Putamen (tissue), 1 donor: ENCODE data around the gene TAS2R7.
"Not testable (repeated sequence)": the region's sequence is repeated elsewhere in the genome, so short reads cannot be mapped to it uniquely, and the experiment has no call there.

Experiments used
- DNase-seq: peaks from one replicate; pipeline ENCODE4 v3.0.0-alpha.2; 2016; ENCODE audit warnings: low spot score

The TAS2R7 gene, protein sequence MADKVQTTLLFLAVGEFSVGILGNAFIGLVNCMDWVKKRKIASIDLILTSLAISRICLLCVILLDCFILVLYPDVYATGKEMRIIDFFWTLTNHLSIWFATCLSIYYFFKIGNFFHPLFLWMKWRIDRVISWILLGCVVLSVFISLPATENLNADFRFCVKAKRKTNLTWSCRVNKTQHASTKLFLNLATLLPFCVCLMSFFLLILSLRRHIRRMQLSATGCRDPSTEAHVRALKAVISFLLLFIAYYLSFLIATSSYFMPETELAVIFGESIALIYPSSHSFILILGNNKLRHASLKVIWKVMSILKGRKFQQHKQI

DNA sequence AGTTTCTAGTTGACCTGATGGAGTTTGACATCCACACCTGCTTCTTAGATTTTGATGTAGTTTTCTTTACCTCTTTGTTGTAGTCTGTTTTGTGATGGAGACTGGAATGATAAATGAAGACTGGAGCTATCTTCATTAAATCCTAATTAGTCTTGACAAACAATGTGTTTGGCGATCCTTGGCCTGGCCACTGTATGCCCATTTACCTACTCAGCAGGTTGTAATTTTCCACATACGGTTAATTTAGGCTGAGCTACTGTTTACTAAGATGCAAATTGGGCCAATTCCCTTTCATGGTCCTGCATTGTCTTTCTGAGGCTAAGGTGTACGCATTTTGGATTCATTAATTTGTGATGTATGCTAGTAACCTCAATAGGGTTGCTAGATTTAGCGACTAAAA, at the start of gene TAS2R7:
Gene TAS2R7, minus strand, starts transcription at position 41 of the 400 bp plus-strand sequence. CDS start 57 bp downstream, outside the sequence.
- no peak for DNase-seq

DNA sequence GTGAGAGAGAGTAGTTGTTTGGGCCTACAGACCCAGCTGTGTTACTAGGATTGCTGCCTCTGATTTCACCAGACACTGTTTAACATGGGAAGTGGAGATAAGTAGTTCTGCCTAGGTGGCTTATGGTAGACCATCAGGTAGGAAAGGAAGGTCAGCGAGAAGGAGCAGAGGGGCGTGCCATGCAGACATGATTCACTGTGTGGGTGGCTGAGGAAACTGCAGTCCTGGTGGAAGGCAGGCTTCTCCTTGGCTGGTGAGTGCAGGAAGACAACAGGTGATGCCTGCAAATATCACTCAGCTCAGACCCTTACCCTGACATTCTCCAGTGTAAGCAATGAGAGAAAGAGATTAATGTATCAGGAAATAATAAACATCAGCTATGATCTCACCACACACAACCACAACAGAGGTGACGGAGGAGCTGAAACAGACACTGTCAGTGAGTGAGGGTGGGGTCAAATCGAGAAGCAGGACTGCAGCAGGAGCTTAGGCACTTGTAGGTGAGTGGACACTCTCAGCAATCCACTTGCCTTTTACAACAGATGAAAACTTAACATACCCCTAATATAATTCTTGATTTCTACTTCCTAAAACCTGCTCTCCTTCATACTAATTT, 48.9 kb upstream of the TAS2R7 start:
- DNase-seq, result no peak

DNA sequence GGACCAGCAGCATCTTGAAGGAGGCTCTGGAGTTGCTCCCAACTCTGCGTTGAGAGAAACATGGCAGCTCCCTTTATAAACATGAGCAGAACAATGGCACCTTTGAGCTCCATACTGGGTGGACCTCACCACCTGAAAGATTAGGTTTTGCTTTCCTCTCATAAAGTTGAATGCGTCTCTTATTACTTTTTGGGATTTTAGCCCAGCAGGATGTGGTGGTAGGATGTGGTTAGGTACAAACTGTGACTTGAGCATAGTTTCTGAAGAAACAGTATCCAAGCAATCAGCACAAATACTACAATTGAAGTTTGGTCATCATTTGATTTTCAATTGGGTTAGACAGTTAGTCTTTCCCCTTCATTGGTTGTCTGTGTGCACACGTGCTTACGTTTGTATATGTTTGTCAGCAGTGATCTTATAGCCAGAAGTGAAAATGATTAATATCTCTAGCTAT, 47.0 kb upstream of the TAS2R7 start, which contains the start of gene PRR4:
Gene PRR4, minus strand, starts transcription at position 51 of the 454 bp plus-strand sequence. Its CDS starts 38 bp downstream, at position 13.
- DNase-seq, result no peak

DNA sequence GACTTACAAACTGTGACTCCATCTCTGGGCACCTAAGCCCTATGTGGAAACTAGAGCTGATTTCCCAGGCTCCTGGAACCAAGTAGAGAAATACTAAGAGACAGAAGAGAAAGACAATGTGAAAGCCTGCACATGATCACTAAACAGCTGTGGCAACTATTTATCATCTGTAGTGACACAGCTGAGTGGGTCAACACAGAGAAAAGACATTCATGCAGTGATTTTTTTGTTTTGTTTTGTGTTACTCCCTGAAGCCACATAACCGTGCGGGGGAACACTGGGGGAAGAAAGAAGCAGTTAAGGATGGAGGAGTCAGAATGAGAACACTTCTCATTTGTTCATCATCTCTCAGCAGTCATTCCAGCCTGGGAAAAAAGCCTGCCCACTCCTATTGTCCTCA, 45.3 kb upstream of the TAS2R7 start:
- DNase-seq, result no peak

DNA sequence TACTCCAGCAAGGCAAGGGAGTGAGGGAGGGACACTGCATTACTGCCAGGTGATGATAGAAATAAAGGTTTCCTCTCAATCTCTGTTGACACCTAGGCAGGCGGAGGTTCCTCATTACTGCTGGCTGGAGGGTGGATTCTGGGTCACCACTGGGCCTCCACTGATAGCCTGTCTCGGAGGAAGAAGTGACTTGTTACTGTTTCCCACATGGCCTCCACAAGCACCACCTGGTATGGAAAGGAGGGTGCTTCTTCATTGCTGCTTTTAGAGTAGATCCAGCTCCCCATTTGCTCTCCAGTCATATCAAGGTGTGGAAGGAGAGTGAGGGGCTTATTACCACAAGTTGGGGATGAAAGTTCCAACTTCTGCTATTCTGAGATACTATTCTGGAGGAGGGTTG, 40.4 kb upstream of the TAS2R7 start:
- DNase-seq, result no peak

DNA sequence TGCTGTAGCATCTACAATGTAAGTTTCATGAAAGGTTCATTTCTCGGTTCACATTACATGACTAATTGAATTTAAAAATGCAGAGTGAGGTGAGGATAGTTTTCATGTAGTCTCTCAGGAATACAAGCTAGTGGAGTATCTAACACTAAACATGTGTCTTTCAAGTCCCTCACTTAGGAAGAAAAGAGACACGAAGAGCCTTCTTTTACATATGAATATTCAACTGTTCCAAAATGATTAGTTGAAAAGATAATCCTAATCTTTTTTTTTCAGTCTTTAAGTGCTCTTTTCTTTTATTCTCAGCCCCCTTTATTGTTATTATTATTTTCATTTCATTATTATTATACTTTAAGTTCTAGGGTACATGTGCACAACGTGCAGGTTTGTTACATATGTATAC, 36.0 kb upstream of the TAS2R7 start:
- DNase-seq, result no peak

DNA sequence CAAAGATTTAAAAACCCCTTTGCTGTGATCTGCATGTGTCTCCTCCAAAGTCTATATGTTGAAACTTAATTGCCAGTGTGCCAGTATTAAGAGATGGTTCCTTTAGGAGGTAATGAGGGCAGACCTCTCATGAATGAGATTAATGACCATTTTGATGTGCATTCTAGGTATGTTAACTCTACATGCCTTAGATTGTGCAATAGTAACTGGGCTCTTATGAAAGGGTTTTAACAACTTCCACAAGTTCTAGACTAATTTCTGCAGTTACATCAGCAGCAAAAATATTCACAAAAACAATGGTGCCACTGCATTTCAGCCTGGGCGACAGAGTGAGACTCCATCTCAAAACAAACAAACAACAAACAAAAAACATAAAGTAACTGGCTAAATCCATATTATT, 27.6 kb upstream of the TAS2R7 start:
- no peak for DNase-seq

DNA sequence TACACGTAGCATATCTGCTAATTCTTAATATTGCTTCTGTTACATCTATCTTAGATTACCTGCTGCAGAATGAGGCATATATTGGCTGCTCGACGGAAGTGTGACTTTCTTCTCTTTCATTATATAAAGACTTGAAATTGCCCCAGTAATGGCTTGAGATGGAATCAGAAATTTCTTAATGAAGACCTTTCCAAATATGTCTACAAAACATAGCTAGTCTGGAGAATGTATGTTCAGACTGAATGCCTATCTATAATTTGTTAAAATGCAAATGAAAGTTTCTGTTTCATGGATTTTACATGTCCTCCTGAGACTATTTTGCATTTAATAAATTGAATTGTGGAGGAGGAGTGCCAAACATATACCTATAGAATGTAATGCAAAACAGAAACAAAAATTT, 23.8 kb upstream of the TAS2R7 start, which contains the start of gene TAS2R10:
Gene TAS2R10, minus strand, starts transcription at position 101 of the 400 bp plus-strand sequence. Its CDS starts 89 bp downstream, at position 12.
- no peak for DNase-seq

DNA sequence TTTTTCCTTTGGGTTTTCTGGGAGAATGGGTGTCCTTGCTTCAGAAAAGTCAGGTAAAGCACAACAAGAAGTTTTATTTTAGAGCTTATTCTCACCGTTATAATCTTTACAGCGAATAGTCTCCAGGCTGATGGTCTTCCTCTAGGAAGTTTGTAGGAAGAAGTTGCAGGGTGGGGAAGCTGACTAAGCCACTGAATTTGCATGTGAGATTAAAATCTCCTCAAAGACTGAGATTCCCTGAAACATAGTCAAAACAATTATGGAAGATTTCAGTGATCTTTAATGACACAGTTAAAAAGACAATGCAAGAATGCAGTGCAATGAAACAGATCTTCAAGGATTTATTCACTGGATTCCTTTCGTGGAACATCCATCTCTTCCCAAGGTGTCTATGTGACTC, 22.5 kb upstream of the TAS2R7 start:
- no peak for DNase-seq

DNA sequence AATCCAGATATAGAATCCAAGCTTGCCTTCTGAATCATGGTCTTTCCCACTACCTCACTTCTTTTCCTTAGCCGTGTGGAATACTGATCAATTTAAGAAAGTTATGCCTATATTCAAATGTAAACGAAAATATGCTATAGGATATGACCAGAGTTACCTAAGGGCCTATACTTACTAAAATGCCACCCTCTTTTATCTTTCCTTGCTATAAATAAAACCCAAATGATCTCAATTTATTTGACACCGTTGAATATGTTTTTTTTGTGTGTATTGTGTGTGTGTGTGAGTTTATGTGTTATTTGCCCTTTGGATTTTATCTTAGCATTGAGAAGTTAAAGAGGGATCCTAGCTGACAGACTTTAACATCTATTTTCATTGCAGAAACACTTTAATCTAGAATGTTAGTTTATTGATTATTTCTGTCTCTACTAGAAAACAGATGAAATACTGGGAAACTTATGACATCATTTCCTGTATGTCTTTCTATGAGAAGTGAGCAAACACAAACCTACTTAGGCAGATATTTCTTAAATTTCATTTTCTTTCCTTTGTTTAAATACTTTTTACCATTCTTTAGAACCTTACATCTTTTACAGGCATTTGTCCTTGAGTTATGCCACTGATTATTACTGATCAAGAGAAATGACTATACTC, 9.6 kb upstream of the TAS2R7 start:
- no peak for DNase-seq

DNA sequence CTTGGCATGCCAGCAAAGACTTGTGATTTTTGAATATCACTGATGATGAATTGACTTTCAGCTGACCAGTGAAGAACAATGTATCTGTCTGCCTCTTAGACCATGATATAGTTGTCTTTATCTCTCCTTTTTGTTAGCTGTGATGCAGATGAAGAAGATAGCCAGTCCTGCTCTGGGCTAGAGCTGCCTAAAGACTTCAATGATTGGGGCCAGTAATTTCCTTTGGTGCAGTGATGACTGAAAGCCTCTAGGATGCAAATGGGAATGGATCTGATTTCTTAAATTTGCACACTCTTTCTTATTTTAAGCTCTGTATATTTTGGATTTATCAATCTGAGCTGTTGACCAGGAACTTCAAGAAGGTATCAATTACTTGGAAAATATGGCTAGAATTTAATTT, 7.6 kb upstream of the TAS2R7 start, which contains the start of gene TAS2R9:
Gene TAS2R9, minus strand, starts transcription at position 101 of the 400 bp plus-strand sequence. Its CDS starts 93 bp downstream, at position 8.
- no peak for DNase-seq

DNA sequence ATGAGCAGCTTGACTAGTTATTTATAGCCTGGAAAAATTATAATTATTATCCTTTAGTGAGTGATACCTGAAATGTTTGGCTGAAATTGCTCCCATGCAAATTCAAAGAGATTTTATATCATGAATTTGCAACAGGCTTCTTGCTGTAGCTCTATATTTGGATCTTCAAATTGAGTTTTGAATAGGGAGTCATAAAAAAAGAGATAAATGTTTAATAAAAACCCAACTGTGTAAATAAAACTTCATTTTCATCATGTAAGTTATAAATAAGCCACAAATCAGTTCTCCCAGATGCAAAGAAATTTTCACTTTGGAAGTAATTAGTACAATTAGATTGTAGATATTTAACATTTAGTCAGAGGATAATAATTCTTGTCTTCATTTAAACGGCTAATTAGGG, 4.8 kb upstream of the TAS2R7 start, which contains the start of gene TAS2R8:
Gene TAS2R8, minus strand, starts transcription at position 101 of the 400 bp plus-strand sequence. CDS start 306 bp downstream, outside the sequence.
- no peak for DNase-seq

DNA sequence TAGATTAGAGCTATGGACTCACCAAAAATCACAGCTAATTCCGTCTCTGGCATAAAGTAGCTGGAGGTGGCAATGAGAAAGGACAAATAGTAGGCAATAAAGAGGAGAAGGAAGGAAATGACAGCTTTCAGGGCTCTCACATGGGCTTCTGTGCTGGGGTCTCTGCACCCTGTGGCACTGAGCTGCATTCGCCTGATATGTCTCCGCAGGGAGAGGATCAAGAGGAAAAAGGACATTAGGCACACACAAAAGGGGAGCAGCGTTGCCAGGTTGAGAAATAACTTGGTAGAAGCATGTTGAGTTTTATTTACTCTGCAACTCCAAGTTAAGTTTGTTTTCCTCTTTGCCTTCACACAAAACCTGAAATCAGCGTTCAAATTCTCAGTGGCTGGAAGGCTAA, 686 bp downstream of the TAS2R7 start:
- no peak for DNase-seq

DNA sequence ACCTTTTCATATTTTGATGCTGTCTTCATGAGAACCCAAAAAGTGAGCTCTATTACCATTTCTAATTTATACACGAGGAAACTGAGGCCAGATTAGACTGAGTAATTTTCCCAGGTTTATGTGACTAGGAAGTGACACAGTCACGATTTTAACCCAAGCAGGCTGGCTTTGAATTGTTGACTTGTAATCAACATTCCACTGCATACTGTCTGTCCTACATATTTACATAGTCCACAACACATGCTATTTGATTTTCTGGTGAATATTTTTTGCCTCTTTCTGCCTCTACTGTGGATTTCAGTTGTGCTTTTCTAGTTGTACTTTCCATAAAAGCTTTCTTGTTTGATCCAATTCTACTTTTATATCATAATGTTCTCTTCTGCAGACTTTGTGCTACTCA, 8.2 kb downstream of the TAS2R7 start:
- DNase-seq, result no peak

DNA sequence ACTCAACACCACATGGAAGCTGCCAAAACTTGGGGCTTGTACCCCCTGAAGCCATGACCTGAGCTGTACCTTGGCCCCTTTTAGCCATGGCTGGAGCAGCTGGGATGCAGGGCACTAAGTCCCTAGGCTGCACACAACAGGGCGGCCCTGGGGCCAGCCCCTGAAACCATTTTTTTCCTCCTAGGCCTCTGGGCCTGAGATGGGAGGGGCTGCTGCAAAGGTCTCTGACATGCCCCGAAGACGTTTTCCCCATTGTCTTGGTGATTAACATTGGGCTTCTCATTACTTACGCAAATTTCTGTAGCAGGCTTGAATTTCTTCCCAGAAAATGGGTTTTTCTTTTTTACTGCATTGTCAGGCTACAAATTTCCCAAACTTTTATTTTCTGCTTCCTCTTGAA, 10.7 kb downstream of the TAS2R7 start:
- not testable (repeated sequence) for DNase-seq

DNA sequence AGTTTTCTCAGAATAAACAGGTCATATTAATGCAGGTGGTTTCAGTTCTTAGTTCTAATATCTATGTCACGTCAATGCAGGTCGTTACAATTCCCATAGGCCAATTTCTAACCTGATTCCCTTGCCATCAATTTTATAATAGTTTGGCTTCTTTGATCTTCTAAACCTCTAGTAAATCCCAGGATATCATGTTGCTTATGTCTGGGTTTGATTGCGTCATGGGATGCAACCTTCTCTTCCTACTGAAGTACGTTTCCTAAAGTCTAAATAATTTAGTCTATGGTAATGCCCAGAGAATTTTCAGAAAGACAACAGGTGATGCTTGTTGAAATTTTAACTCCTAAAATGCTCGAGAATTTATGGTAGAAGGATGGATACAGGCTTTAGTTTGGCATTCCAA, 19.2 kb downstream of the TAS2R7 start:
- DNase-seq, result no peak

DNA sequence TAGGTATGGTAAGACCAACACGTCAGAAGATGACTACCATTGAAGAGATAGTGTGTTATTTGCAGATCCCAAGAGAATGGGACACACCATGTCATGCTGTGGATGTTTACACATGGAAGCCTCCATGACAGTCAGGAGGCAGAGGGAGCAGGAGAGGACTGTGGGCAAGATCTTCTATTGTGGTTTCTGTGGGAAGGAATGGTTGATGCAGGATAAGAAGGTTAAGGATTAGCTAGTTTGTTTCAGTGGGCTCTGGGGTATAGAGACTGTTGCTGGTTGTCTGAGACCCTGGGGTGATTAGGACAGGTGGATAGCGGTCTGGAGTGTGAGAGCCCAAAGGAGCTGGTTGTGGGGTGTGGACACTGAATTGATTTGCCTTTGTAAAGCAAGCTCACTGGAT, 23.3 kb downstream of the TAS2R7 start:
- no peak for DNase-seq

DNA sequence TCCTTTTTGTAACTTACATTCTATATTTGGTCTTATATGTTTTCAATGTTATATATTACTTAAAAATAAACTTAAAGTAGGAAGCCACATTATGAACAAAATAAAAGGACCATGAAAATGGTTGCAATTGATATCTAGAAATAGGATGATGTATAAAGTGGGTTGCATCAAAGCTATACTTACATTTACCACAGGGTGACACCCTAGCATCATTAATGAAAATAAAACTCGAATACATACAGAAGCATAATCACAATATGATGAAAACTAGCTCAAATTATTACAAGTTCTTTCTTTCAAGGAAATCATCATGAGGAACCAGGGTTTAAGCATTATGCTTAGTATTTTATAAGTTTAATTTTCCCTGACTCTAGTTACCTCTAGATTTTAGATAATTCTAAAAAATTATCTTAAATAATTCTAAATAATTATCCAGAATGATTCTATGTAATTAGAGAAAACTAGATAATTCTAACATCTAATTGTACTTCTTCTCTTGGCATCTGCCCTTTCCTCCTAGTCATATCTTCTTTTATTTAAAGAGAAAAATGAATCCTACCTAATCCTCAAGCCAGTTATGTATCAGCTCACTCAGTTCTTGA, 31.2 kb downstream of the TAS2R7 start:
- DNase-seq, result peak; percentile 16

DNA sequence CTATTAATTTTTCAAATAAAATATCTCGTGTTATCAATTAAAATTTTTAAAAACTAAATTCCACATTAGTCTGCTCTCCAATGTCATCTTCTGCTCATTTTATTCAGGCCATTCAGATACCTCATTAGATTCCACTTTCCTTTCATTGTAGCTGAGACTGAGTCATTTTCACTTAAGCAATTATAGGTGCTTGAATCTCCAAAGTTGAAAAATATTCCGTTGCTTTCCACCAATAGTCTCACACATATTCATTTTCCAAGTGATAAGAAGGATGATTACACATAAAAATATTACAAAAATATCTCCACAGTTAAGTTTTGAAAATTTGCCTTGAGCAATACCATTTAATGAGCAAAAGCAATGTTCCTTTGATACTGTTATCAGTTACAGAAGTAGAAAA, 42.8 kb downstream of the TAS2R7 start:
- DNase-seq, result no peak

DNA sequence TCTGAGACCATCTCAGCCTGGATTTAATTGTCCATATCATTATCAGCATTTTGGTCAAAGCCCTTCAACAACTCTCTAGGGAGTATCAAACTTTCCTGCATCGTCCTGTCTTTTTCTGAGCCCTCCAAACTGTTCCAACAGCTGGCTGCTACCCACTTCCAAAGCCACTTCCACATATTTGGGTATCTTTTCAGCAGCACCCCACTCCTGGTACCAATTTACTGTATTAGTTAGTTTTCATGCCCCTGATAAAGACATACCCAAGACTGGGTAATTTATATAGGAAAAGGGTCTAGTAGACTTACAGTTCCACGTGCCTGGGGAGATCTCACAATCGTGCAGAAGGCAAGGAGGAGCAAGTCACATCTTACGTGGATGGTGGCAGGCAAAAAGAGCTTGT, 46.2 kb downstream of the TAS2R7 start:
- no peak for DNase-seq

DNA sequence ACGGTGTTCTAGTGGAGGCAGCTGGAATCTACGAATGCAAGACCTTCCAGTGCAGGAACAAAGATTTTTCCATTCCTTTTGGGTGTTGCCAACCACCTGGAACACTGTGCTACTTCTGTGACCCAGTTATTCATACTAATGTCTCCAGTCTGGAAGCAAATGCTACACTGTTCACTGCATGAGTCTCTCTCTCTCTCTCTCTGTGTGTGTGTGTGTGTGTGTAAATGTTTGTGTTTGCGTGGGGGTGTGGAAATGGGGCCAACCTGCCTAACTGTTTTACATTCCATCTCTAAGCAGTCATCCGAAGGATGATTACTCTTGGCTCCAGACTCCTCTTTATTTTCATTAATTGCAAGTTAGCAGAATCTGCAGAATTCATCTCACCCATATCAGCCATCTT, 49.4 kb downstream of the TAS2R7 start:
- DNase-seq, result no peak
